Suprapubic skin (tissue), 4 donors: ENCODE data around the gene ERP27.

Experiments used
- CTCF ChIP-seq, 2 donors: fragments of 200-600 bp in 1 of 2; fragments of 450-650 bp in 1 of 2; sonication (generic) in 1 of 2; IDR thresholded peaks; one replicate each; pipeline ENCODE4 v1.5.1; 2016 to 2019; ENCODE audit warnings: antibody characterized with exemption in 2 of 2, mild to moderate bottlenecking in 1 of 2, moderate library complexity in 1 of 2
- EP300 ChIP-seq: sonication (generic); formaldehyde crosslinking; IDR thresholded peaks from one replicate; pipeline ENCODE4 v1.6.1; 2017; ENCODE audit warnings: antibody characterized with exemption
- POLR2A ChIP-seq, 2 donors: fragments of 450-650 bp; IDR thresholded peaks; one replicate each; pipeline ENCODE4 v1.6.1; 2017; ENCODE audit warnings: antibody characterized with exemption in 2 of 2, mild to moderate bottlenecking in 2 of 2, moderate library complexity in 2 of 2
- POLR2AphosphoS5 ChIP-seq, 3 donors: sonication (generic); formaldehyde crosslinking; IDR thresholded peaks; one replicate each; pipeline ENCODE4 v1.6.1; 2017; ENCODE audit warnings: antibody characterized with exemption in 3 of 3

GRCh38 chr12:14903386-14904098 lies 34.8 kb downstream of the ERP27 start:
- TF ChIP-seq CTCF (IDR thresholded peaks at IDR 0.05) (no peak), POLR2AphosphoS5 (IDR thresholded peaks at IDR 0.05) (no peak), EP300 (no peak), POLR2A (IDR thresholded peaks at IDR 0.05) (no peak)
